NOMO-1 (cell line): ENCODE results near the gene TNPO1.
"Not testable (repeated sequence)": the region's sequence is repeated elsewhere in the genome, so short reads cannot be mapped to it uniquely, and the experiment has no call there.

ENCODE experiments used
- DNase-seq, 2 experiments: peaks; one replicate each; lab custom pipeline; 2025; ENCODE audit not compliant: unreplicated experiment in 2 of 2; lab: John Stamatoyannopoulos, UW

The TNPO1 gene

GRCh38 chr5:72921886-72922285, 105.4 kb downstream of the TNPO1 start:
- DNase-seq, result no peak

- DNase-seq, result no peak
Observed at GRCh38 chr5:72922422-72922821, 106.0 kb downstream of the TNPO1 start.

- no peak for DNase-seq
Observed at GRCh38 chr5:72925336-72926010, 109.0 kb downstream of the TNPO1 start.

GRCh38 chr5:72932686-72933085, 116.2 kb downstream of the TNPO1 start:
- DNase-seq, result not testable (repeated sequence)

GRCh38 chr5:72934953-72935725, 118.7 kb downstream of the TNPO1 start:
- not testable (repeated sequence) for DNase-seq

- DNase-seq, result no peak
Observed at GRCh38 chr5:72936893-72937292, 120.4 kb downstream of the TNPO1 start.

GRCh38 chr5:72937517-72938061, 121.1 kb downstream of the TNPO1 start:
- peak in 1 of 2 experiments; percentile 59 for DNase-seq

GRCh38 chr5:72938206-72938605, 121.7 kb downstream of the TNPO1 start:
- DNase-seq, result no peak

- DNase-seq, result peak; percentile 28 to 62
Observed at GRCh38 chr5:72940082-72940481, 123.6 kb downstream of the TNPO1 start.

GRCh38 chr5:72943307-72943706, 126.8 kb downstream of the TNPO1 start:
- DNase-seq, result no peak

GRCh38 chr5:72947498-72947897, 131.0 kb downstream of the TNPO1 start:
- no peak for DNase-seq

GRCh38 chr5:72949481-72949880, 133.0 kb downstream of the TNPO1 start:
- DNase-seq, result no peak

GRCh38 chr5:72951671-72952468, 135.4 kb downstream of the TNPO1 start:
- DNase-seq, result peak; percentile 5 to 33

- DNase-seq, result no peak
Observed at GRCh38 chr5:72954389-72954788, 137.9 kb downstream of the TNPO1 start.

- DNase-seq, result peak in 1 of 2 experiments; percentile 21
Observed at GRCh38 chr5:72955143-72955767, 138.8 kb downstream of the TNPO1 start.

- DNase-seq, result peak; percentile 88 to 91
Observed at GRCh38 chr5:72955768-72956323, 139.4 kb downstream of the TNPO1 start, which contains the start of gene FCHO2. Gene FCHO2, plus strand, starts transcription at chr5:72956041. Its CDS starts 56 bp downstream, at chr5:72956097.

- peak; percentile 36 to 55 for DNase-seq
Observed at GRCh38 chr5:72956324-72957140, 140.1 kb downstream of the TNPO1 start.

GRCh38 chr5:72957337-72957736, 140.9 kb downstream of the TNPO1 start:
- DNase-seq, result no peak

GRCh38 chr5:72959257-72959656, 142.8 kb downstream of the TNPO1 start:
- no peak for DNase-seq
